T-helper 1 cell treated with Interleukin-12 subunit alpha and Interleukin-12 subunit beta and Interleukin-4 antibody, amounts not matched to agents 30 ng/mL and 1 ng/mL, for 36 hours (primary cell): Measurements from ENCODE around the gene GHR. TPM values are rescaled to one million over a fixed set of nuclear protein-coding genes. Genes with fewer than 3 reads are reported as not detected.
"Not testable (repeated sequence)": the region's sequence is repeated elsewhere in the genome, so short reads cannot be mapped to it uniquely, and the experiment has no call there.

Experiments used
- intact Hi-C: fragments of 100-400 bp; cut with micrococcal nuclease; formaldehyde crosslinking; loops from one replicate; pipeline ENCODE4 v1.15.1; 2024
- total RNA-seq: library from RNA; stranded (reverse); gene quantifications from 2 replicates; pipeline ENCODE4 v1.2.3, GENCODE V29; 2022

GHR gene
- total RNA-seq, 1 donor from 2014 or later, result not detected

DNA sequence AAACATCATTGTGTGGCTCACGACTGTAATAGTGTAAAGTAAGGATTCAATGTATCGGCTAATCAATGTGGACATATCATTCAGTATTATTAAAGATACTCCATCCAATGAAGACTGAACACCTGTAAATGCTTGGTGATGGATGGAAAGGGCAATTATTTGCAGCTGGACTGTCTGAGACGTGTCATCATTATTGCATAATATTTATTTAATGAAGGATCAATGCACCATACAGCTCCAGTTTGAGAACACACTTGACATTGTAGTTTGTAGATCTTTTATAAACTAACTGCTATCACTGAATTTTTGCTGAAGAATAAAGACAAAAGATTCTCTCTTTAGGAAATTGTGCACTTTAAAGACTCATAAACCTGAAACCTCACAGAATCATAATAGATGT lies 215.7 kb downstream of the GHR start:
- intact Hi-C loops, result loop anchor here (5.0 kb wide), 1 partner anchor 128 kb away; no protein-coding TSS in a partner anchor

GRCh38 chr5:42640835-42641234 lies 217.6 kb downstream of the GHR start:
- intact Hi-C loops, result no loop called here

DNA sequence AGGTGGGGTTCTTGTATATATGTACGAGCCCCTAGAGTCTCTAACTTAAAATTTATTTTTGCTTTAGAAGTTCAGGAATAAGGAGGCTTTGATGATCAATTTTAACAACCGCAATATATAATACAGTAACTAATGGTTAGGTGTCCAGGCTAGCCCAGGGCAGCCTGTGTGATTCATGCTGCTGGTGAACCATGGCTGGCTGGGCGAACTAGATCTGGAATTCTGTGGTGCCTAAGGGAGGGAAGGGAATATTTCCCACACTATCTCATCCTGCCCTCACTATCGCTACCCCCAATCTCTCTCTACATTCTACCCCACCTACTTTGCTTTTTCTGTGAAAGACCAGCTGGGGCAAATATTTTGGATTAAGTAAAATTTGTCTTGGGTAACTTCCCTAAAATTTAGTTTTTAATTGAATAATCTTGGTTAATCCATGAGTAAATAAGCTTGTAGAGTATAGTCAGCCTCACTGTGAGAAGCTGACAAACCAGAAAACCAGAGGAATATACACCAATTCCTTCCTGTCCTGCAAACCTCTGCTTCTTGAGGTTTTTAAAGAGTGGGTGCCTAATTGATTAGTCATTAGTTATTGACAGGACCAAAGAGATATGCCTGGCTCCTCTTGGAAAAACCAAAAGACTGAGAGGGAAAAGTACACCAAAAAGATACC lies 218.2 kb downstream of the GHR start:
- intact Hi-C loops, result no loop called here

- intact Hi-C loops, result no loop called here
Observed at GRCh38 chr5:42642006-42642405, 218.8 kb downstream of the GHR start.

GRCh38 chr5:42643360-42643759 lies 220.1 kb downstream of the GHR start:
- intact Hi-C loops, result no loop called here

DNA sequence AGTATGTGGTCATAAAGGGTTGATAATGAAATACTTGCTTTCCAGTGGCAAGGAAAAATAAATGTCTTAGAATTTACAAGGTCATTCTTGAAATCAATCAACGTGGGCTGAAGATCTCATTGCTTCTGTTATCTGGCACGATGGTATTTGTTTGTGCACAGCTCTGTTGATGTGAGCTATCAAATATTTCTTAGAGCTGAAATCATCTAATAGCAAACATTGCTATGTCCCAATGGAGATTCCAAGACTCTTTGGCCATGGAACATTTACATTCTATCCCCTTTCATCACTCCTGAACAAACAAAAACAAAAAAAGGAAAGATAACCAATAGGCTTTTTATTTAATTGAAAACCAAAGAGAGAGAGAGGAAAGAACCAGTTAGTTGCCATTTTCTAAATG lies 221.9 kb downstream of the GHR start:
- intact Hi-C loops, result no loop called here

DNA sequence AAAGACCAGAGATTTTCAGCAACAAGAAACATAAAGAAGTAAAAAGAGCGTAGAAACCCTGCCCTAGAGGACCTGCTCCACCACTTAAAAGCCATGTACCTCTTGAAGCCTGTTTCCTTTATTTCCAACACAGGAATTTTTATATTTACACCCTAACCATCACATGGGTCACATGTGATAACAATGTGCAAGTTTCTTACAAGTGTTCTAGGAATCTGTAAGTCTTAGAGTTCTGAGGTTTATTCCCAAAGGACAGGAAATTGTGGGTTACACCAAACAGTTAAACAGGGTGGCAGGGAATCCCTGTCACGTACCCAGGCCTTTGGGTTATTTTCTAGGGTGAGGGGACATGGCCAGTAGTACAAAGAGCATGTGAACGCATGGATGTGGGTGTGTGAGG lies 224.8 kb downstream of the GHR start:
- intact Hi-C loops, result no loop called here

- intact Hi-C loops, result no loop called here
Observed at GRCh38 chr5:42648915-42649314, 225.7 kb downstream of the GHR start.

DNA sequence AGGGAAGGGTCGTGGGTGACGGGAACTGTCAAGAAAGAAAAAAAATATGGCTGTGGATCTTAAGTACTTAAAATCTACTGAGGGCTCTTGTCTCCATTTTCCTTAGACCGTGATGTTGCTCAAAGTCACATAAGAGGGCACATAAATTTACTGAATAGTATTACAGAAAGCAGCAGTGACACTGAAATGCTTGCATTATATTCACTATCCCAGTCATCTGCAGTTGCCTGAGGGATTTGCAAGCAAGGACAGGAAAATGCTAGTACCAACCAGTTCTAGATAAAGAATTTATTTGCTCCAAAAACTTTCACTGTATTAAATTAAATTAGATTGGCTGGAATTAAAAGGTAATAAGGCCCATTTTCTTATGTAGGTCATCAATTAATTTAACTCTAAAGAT lies 226.8 kb downstream of the GHR start:
- intact Hi-C loops, result no loop called here

- intact Hi-C loops, result no loop called here
Observed at GRCh38 chr5:42653705-42654104, 230.5 kb downstream of the GHR start.

- intact Hi-C loops, result no loop called here
Observed at GRCh38 chr5:42654645-42655044, 231.4 kb downstream of the GHR start.

DNA sequence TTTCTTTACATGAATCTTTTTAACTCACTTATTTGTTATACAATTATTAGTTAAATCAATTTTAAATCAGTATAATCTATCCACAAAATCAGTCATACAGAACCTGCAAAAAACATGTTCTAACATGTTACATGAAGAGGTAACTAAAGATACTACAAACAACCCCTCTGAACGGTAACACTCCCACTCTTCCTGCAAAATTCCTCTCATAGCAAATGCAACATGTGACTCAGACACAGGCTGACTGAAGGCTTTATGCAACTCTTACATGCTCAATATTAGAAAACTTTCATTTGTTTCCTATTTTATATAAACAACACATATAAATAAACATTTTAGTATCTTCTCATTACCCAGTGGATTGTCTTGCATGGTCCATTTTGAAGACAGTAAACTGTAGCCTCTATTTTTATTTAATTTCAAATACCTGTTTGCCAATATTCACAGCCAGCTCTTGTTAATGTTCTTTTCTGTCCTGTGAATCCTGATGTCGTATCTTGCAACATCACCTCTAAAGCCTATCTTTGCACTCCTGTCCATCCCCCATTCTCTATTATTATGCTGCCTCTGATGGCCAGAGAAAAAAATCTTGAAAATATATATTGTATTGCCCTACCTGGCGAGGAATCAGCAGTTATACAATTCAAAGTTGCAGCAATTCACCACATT lies 232.9 kb downstream of the GHR start:
- intact Hi-C loops, result no loop called here

GRCh38 chr5:42656651-42657015 lies 233.4 kb downstream of the GHR start:
- intact Hi-C loops, result no loop called here

DNA sequence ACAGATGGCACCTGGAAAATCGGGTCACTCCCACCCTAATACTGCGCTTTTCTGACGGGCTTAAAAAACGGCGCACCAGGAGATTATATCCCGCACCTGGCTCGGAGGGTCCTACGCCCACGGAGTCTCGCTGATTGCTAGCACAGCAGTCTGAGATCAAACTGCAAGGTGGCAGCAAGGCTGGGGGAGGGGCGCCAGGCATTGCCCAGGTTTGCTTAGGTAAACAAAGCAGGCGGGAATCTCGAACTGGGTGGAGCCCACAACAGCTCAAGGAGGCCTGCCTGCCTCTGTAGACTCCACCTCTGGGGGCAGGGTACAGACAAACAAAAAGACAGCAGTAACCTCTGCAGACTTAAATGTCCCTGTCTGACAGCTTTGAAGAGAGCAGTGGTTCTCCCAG lies 236.6 kb downstream of the GHR start:
- intact Hi-C loops, result not testable (repeated sequence)

GRCh38 chr5:42665857-42666256 lies 242.6 kb downstream of the GHR start:
- intact Hi-C loops, result no loop called here

GRCh38 chr5:42666869-42667268 lies 243.6 kb downstream of the GHR start:
- intact Hi-C loops, result no loop called here

DNA sequence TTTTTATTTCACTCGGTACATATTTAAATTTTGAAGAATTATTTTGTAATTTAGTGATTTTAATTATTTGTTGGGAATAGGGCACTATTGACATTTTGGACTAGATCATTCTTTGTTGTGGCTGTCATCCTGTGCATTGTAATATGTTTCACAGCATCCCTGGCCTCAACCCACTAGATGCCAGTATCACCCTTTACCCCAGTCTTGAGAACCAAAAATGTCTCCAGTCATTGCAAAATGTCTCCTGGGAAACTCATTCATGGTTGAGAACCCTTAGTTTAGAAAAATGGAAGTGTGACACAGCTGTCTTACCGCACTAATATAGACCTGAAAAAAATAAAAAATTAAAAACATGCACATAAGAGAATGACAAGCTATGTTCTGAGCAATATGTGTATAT lies 245.0 kb downstream of the GHR start:
- intact Hi-C loops, result no loop called here

GRCh38 chr5:42672925-42673324 lies 249.7 kb downstream of the GHR start:
- intact Hi-C loops, result no loop called here

DNA sequence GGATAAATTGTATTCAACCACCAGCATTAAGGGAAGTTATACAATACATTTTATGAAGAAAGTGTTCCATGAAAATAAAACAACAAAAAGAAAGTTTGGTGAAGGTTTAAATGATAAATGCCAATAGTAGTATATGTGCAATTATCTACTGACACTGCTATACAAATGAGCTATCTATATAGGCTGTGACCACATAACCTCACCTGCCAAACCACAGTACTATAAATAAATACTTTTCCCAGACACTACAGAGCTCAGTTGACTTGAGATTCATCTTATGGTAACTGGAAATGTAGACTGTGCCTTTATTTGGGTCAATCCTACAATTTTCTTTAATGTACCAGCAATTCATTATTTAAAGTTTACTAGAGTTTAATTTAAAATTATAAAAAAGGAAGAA lies 252.4 kb downstream of the GHR start:
- intact Hi-C loops, result no loop called here

DNA sequence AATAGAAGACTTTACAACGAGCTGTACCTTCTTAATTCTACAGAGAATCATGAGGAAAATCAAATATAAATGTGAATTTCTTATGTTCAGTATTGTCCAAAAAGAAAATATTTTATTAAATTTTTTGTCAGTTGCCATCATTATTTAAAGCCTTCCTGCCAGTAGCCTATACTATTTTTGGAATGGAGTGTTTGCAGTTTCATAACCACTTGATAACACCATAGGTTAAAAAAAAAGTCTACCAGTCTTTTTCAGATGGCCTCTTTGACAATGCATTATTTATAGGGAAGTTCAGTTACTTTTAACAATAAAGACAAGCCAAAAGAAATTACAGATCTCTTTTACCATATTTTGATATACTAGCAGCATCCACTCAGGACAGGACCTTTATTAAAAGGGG lies 253.1 kb downstream of the GHR start:
- intact Hi-C loops, result no loop called here

DNA sequence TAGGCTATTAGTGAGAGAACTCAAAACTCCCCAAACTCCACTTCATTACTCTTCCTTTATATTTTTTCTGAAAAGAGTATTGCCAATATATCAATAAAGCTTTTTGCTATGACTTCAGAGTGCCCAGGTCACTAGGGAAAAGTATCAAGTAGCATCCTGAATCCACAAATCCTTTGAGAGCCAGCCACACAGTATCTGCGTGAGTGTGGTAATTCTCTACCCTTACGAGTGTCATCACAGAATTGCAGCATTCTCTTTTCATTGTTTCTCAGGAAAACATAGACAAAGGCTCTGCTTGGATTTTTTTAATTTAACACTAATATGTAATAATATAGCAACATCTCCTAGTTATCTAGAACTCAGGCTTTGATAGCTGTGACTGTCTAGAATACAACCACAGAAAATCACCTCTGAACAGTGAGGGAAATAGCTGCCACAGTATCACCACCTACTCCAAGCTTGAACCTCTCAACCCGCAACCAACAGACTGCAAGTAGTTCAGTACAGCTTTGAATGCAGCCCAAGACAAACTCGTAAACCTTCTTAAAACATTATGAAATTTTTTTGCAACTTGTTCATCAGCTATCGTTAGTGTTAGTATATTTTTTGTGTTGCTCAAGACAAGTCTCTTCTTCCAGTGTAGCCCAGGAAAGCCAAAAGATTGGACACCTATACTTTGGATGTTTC lies 254.1 kb downstream of the GHR start:
- intact Hi-C loops, result no loop called here

DNA sequence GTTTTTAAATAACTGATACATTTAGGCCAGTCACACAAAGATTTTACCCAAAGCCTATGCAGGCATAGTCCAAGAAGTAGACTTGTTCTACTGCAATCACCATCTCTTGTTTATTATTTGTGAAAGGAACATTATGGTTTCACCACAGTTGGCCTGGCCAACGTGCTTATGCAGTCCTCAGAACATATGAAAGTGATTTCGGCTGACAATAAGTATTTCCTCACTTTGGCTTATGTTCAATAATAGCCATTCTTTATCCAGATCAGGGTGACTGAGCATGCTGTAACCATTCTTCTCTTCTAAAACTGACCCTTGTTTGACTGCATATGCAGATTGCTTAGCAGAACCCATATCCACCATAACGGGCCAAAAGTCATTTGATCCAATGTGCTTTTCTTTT lies 256.8 kb downstream of the GHR start:
- intact Hi-C loops, result no loop called here

- intact Hi-C loops, result not testable (repeated sequence)
Observed at GRCh38 chr5:42685078-42685477, 261.8 kb downstream of the GHR start.
